OCI-LY1 (cell line): ENCODE data around the gene CBR3.

ENCODE experiments used
- EZH2 ChIP-seq: fragments of 200-600 bp; sonication (generic), shearing (Covaris generic); IDR thresholded peaks from 2 replicates; pipeline ENCODE4 v1.8.0; 2017; ENCODE audit warnings: borderline replicate concordance, mixed run types, mild to moderate bottlenecking, antibody characterized with exemption, low read length, moderate library complexity, mixed read lengths
- TF ChIP-seq, protein P1 (sequence below): fragments of 200-600 bp; sonication (generic), shearing (Covaris generic); IDR thresholded peaks from 2 replicates; pipeline ENCODE4 v1.5.1; 2017; ENCODE audit warnings: mild to moderate bottlenecking, antibody characterized with exemption, low read length, moderate library complexity, mixed read lengths

GRCh38 chr21:36129219-36129618 lies 5.7 kb upstream of the CBR3 start:
- TF ChIP-seq, protein P1, sequence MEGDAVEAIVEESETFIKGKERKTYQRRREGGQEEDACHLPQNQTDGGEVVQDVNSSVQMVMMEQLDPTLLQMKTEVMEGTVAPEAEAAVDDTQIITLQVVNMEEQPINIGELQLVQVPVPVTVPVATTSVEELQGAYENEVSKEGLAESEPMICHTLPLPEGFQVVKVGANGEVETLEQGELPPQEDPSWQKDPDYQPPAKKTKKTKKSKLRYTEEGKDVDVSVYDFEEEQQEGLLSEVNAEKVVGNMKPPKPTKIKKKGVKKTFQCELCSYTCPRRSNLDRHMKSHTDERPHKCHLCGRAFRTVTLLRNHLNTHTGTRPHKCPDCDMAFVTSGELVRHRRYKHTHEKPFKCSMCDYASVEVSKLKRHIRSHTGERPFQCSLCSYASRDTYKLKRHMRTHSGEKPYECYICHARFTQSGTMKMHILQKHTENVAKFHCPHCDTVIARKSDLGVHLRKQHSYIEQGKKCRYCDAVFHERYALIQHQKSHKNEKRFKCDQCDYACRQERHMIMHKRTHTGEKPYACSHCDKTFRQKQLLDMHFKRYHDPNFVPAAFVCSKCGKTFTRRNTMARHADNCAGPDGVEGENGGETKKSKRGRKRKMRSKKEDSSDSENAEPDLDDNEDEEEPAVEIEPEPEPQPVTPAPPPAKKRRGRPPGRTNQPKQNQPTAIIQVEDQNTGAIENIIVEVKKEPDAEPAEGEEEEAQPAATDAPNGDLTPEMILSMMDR, result no peak
- no peak for TF ChIP-seq EZH2
